ENCODE measurements around the gene CDO1. TPM values are rescaled to one million over a fixed set of nuclear protein-coding genes. Genes with fewer than 3 reads are reported as not detected.
A peak's percentile ranks its signal among the peaks of the same experiment; 100 is the strongest.

CDO1 gene
- total RNA-seq, 2 donors from 2014 or later, result 20.0 to 29.8 TPM

- no peak for TF ChIP-seq CTCF (IDR thresholded peaks at IDR 0.05)
- no peak for TF ChIP-seq POLR2AphosphoS5 (IDR thresholded peaks at IDR 0.05)
- TF ChIP-seq POLR2A (IDR thresholded peaks at IDR 0.05), result no peak
- no peak for DNase-seq (ENCODE audit: low spot score)
- WGBS, result 80% methylated on average over 18 of the region's 18 CpGs
- H3K27ac ChIP-seq, result no peak overlapping the region
- no peaks in the 10 kb centered on the region for H3K4me1 ChIP-seq (replicated peaks)
- H3K27me3 ChIP-seq (replicated peaks; ENCODE audit: insufficient read depth), result no peaks in the 10 kb centered on the region
- no peak overlapping the region for H3K4me3 ChIP-seq
- no peaks in the 10 kb centered on the region for H3K9me3 ChIP-seq
- intact Hi-C loops (cut with DNase I), result no loop called here
- H3K36me3 ChIP-seq, result no peaks in the 10 kb centered on the region
Measured at GRCh38 chr5:115818821-115819220, 2.4 kb upstream of the CDO1 start.

- Histone ChIP-seq H3K4me3 (no peak overlapping the region), H3K36me3 (no peaks in the 10 kb centered on the region), H3K27me3 (replicated peaks; ENCODE audit: insufficient read depth) (no peaks in the 10 kb centered on the region), H3K9me3 (no peaks in the 10 kb centered on the region), H3K4me1 (replicated peaks) (no peaks in the 10 kb centered on the region), H3K27ac (no peak overlapping the region)
- WGBS, result 76% methylated on average over 7 of the region's 7 CpGs
- no peak for DNase-seq (ENCODE audit: low spot score)
- no peak for TF ChIP-seq POLR2AphosphoS5 (IDR thresholded peaks at IDR 0.05)
- intact Hi-C loops (cut with DNase I), result loop anchor here (2.0 kb wide), 1 partner anchor 23 kb away; the partner anchor contains the start of genes AP3S1 and ATG12
Measured at GRCh38 chr5:115817386-115817785, 927 bp upstream of the CDO1 start.

- Histone ChIP-seq H3K4me1 (replicated peaks) (no peaks in the 10 kb centered on the region), H3K9me3 (no peaks in the 10 kb centered on the region), H3K36me3 (no peaks in the 10 kb centered on the region), H3K27ac (peak overlapping the region; percentile 30 to 69), H3K4me3 (peak overlapping the region; percentile 34 to 49), H3K27me3 (replicated peaks; ENCODE audit: insufficient read depth) (no peaks in the 10 kb centered on the region)
- TF ChIP-seq POLR2AphosphoS5 (IDR thresholded peaks at IDR 0.05), result no peak
- TF ChIP-seq POLR2A (IDR thresholded peaks at IDR 0.05), result no peak
- no peak for TF ChIP-seq CTCF (IDR thresholded peaks at IDR 0.05)
- 1% methylated on average over 48 of the region's 48 CpGs for WGBS
- no peak for DNase-seq (ENCODE audit: low spot score)
- intact Hi-C loops (cut with DNase I), result loop anchor here (2.0 kb wide), 1 partner anchor 25 kb away; the partner anchor contains the start of genes AP3S1 and ATG12
Measured at GRCh38 chr5:115815693-115816225, 700 bp downstream of the CDO1 start.

GRCh38 chr5:115815006-115815692, 1.3 kb downstream of the CDO1 start:
- Histone ChIP-seq H3K9me3 (no peaks in the 10 kb centered on the region), H3K4me3 (peak overlapping the region; percentile 34 to 49), H3K4me1 (replicated peaks) (no peaks in the 10 kb centered on the region), H3K27me3 (replicated peaks; ENCODE audit: insufficient read depth) (no peaks in the 10 kb centered on the region), H3K27ac (no peak overlapping the region), H3K36me3 (no peaks in the 10 kb centered on the region)
- TF ChIP-seq CTCF (IDR thresholded peaks at IDR 0.05) (no peak), POLR2A (IDR thresholded peaks at IDR 0.05) (no peak), POLR2AphosphoS5 (IDR thresholded peaks at IDR 0.05) (no peak)
- no peak for DNase-seq (ENCODE audit: low spot score)
- 29% methylated on average over 21 of the region's 21 CpGs for WGBS
- intact Hi-C loops (cut with DNase I), result no loop called here

- WGBS, result 85% methylated on average over 5 of the region's 5 CpGs
- no peaks in the 10 kb centered on the region for H3K27me3 ChIP-seq (replicated peaks; ENCODE audit: insufficient read depth)
- intact Hi-C loops (cut with DNase I), result no loop called here
- no peak for TF ChIP-seq POLR2A (IDR thresholded peaks at IDR 0.05)
- TF ChIP-seq CTCF (IDR thresholded peaks at IDR 0.05), result no peak
- no peak for TF ChIP-seq POLR2AphosphoS5 (IDR thresholded peaks at IDR 0.05)
- DNase-seq (ENCODE audit: low spot score), result no peak
- H3K9me3 ChIP-seq, result no peaks in the 10 kb centered on the region
- H3K4me1 ChIP-seq (replicated peaks), result no peaks in the 10 kb centered on the region
- no peak overlapping the region for H3K4me3 ChIP-seq
- no peaks in the 10 kb centered on the region for H3K36me3 ChIP-seq
- no peak overlapping the region for H3K27ac ChIP-seq
Measured at GRCh38 chr5:115813719-115814118, 2.7 kb downstream of the CDO1 start.
